Immature natural killer cell (primary cell): Measurements from ENCODE around the gene TGFBRAP1. TPM values are rescaled to one million over a fixed set of nuclear protein-coding genes. Genes with fewer than 3 reads are reported as not detected.
A peak's percentile ranks its signal among the peaks of the same experiment; 100 is the strongest.

ENCODE experiments used
- DNase-seq, 3 donors: peaks; one replicate each; pipeline ENCODE4 v3.0.0; 2022; ENCODE audit warnings: mixed read lengths in 1 of 3
- H3K27ac Mint-ChIP-seq, 6 donors: one replicate each; pipeline ENCODE4 v1.8.0; 2020; ENCODE audit warnings: mixed read lengths in 6 of 6, mild to moderate bottlenecking in 5 of 6, inconsistent platforms in 4 of 6, moderate library complexity in 3 of 6
- H3K27me3 Mint-ChIP-seq, 3 donors: one replicate each; pipeline ENCODE4 v1.8.0; 2020 to 2021; ENCODE audit warnings: low read depth in 3 of 3, mild to moderate bottlenecking in 3 of 3, mixed read lengths in 3 of 3, moderate library complexity in 3 of 3, inconsistent platforms in 1 of 3
- H3K36me3 Mint-ChIP-seq, 3 donors: one replicate each; pipeline ENCODE4 v1.8.0; 2020; ENCODE audit warnings: mixed read lengths in 3 of 3, inconsistent platforms in 2 of 3, mild to moderate bottlenecking in 2 of 3
- H3K4me1 Mint-ChIP-seq, 2 donors: one replicate each; pipeline ENCODE4 v1.8.0; 2020; ENCODE audit warnings: inconsistent platforms in 2 of 2, mild to moderate bottlenecking in 2 of 2, mixed read lengths in 2 of 2, moderate library complexity in 1 of 2
- H3K4me3 Mint-ChIP-seq, 5 donors: one replicate each; pipeline ENCODE4 v1.8.0; 2020; ENCODE audit warnings: mild to moderate bottlenecking in 5 of 5, mixed read lengths in 5 of 5, inconsistent platforms in 3 of 5, moderate library complexity in 3 of 5
- H3K9me3 Mint-ChIP-seq, 6 donors: one replicate each; pipeline ENCODE4 v1.8.0; 2020; ENCODE audit warnings: mild to moderate bottlenecking in 6 of 6, mixed read lengths in 6 of 6, inconsistent platforms in 4 of 6, moderate library complexity in 3 of 6
- polyA plus RNA-seq, 3 donors: library from polyadenylated mRNA; unstranded; fragments of 300-500 nt; fragmentation: Illumina TruSeq; gene quantifications; one replicate each; pipeline ENCODE4 v1.2.3, GENCODE V29; 2021

The TGFBRAP1 gene
- polyA plus RNA-seq, 3 donors from 2014 or later: 10.7 to 29.8 (median 15.7) TPM

DNA sequence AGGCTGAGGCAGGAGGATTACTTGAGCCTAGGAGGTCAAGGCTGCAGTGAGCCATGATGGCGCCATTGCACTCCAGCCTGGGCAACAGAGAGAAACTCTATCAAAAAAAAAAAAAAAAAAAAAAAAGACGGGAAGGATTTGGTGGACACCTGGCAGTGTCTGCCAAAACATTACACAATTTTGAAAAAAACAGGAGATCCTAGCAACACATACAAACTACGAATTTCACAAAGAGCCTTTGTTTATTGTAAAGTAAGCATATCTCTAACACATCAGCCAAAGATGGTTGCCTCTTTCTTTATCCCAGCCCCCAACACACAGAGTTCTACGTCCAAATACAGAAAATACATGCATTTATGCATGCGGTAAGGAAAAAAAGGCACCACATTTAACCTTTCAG, 80.4 kb downstream of the TGFBRAP1 start:
- no peak overlapping the region for H3K4me3 Mint-ChIP-seq
- H3K36me3 Mint-ChIP-seq: no peaks in the 10 kb centered on the region
- DNase-seq: no peak
- no peaks in the 10 kb centered on the region for H3K27me3 Mint-ChIP-seq
- H3K4me1 Mint-ChIP-seq: no peaks in the 10 kb centered on the region
- no peaks in the 10 kb centered on the region for H3K9me3 Mint-ChIP-seq
- no peak overlapping the region for H3K27ac Mint-ChIP-seq

DNA sequence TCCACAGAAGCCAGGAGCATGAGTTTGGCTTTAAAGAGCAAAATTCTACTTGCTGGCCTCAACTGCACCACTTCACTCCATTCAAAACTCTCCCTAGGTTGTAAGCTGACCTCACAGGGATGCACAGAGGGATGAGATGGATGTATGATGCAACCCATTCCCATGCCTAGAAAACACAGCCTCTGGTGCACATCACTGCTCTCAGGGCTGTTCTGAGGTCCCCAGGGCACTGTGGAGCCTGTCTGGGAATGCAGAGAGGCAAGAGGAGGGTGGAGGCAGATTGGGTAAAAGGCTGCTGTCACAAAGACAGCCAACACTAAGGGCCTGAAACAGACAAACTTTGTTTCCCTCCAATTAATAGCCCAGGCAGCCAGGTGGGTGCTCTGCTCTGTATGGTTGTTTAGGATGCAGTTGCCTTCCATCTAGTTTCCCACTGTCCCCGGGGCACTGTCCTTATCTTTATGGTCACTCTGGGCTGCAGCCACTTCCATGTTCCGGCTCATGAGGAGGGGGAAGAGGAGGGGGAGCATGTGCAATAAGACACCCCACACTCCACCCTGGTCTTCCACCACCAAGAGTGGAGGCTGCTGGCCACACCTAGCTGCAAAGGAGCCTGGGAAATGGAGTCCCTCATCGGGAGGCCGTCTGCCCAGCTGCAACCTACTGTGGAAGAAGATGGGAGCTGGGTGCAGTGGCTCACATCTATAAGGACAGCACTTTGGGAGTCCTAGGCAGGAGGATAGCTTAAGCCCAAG, 81.0 kb downstream of the TGFBRAP1 start:
- H3K4me1 Mint-ChIP-seq: no peaks in the 10 kb centered on the region
- H3K9me3 Mint-ChIP-seq: no peaks in the 10 kb centered on the region
- H3K36me3 Mint-ChIP-seq: no peaks in the 10 kb centered on the region
- H3K4me3 Mint-ChIP-seq: no peak overlapping the region
- no peak for DNase-seq
- H3K27me3 Mint-ChIP-seq: no peaks in the 10 kb centered on the region
- no peak overlapping the region for H3K27ac Mint-ChIP-seq

DNA sequence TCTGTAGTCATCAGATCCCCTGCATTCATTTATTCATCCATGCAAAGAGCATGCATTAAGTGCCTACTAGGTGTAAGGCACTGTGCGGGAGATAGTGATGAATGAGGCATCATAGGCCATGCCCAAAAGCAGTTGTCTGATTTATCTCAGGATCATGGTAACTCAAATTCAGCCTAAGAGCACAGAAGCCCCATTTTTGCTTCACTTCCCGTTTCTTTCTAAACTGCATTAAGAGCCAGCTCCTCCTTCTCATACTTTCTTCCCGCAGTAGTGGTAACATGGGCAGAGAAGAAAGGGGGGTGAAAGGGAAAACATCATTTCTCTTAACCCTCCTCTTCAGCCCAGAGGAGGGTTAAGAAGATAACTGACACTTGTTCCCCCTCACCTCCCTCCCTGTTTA, 85.1 kb downstream of the TGFBRAP1 start:
- peak overlapping the region in 1 of 6 donors; percentile 7 for H3K27ac Mint-ChIP-seq
- H3K27me3 Mint-ChIP-seq: no peaks in the 10 kb centered on the region
- H3K9me3 Mint-ChIP-seq: no peaks in the 10 kb centered on the region
- H3K4me3 Mint-ChIP-seq: no peak overlapping the region
- no peak for DNase-seq
- no peaks in the 10 kb centered on the region for H3K4me1 Mint-ChIP-seq
- no peaks in the 10 kb centered on the region for H3K36me3 Mint-ChIP-seq

DNA sequence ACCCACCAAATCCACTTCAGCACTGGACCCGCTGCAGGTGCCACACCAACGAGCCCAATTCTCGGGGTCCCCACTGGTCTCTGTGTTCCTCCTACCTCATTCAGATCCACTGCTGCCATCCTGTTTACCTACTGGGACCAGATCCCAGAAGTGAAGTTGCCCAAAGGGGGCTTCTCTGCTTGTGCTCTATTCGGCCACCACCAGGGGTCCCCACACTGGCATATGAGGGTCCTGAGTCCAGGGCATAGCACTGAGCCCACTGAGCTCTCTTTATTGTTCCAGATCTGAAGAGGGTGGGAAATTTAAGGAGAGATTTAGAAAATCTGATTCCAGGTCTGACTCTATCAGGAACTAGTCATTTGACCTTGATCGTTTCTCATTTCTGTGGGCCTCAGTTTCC, 85.6 kb downstream of the TGFBRAP1 start:
- Mint-ChIP-seq H3K27me3 (no peaks in the 10 kb centered on the region), H3K4me1 (no peaks in the 10 kb centered on the region), H3K27ac (no peak overlapping the region), H3K9me3 (no peaks in the 10 kb centered on the region), H3K4me3 (no peak overlapping the region), H3K36me3 (no peaks in the 10 kb centered on the region)
- DNase-seq: no peak

DNA sequence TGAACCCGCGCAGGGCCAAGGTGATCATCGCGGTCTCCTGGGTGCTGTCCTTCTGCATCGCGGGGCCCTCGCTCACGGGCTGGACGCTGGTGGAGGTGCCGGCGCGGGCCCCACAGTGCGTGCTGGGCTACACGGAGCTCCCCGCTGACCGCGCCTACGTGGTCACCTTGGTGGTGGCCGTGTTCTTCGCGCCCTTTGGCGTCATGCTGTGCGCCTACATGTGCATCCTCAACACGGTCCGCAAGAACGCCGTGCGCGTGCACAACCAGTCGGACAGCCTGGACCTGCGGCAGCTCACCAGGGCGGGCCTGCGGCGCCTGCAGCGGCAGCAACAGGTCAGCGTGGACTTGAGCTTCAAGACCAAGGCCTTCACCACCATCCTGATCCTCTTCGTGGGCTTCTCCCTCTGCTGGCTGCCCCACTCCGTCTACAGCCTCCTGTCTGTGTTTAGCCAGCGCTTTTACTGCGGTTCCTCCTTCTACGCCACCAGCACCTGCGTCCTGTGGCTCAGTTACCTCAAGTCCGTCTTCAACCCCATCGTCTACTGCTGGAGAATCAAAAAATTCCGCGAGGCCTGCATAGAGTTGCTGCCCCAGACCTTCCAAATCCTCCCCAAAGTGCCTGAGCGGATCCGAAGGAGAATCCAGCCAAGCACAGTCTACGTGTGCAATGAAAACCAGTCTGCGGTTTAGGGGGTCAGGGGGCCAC, 87.1 kb downstream of the TGFBRAP1 start:
- no peaks in the 10 kb centered on the region for H3K4me1 Mint-ChIP-seq
- no peaks in the 10 kb centered on the region for H3K27me3 Mint-ChIP-seq
- no peak overlapping the region for H3K4me3 Mint-ChIP-seq
- no peak overlapping the region for H3K27ac Mint-ChIP-seq
- H3K36me3 Mint-ChIP-seq: no peaks in the 10 kb centered on the region
- DNase-seq: no peak
- H3K9me3 Mint-ChIP-seq: no peaks in the 10 kb centered on the region

DNA sequence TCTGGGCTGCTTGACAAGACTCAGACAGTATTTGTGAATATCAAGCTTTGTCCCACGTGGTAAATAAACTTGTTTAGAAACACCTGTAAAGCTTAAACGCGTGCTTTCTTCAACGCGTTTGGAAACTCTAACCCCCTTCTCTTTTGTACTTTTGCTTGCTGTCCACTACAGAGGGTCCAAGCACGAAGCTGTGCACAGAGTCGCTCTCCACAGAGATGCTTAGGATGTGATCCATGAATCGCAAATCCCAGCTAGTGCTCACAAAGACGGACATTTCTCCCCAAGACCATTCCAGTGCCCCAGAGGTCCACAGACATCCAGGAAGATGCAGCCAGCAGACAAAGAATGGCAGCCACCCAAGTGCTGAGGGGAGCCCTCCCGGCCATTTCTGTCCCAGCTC, 88.1 kb downstream of the TGFBRAP1 start, which contains the start of gene GPR45:
GPR45 (plus strand) TSS at position 301 of the 400 bp plus-strand sequence. CDS start 116 bp downstream, outside the sequence.
- H3K4me3 Mint-ChIP-seq: no peak within 1 kb of the TSS

DNA sequence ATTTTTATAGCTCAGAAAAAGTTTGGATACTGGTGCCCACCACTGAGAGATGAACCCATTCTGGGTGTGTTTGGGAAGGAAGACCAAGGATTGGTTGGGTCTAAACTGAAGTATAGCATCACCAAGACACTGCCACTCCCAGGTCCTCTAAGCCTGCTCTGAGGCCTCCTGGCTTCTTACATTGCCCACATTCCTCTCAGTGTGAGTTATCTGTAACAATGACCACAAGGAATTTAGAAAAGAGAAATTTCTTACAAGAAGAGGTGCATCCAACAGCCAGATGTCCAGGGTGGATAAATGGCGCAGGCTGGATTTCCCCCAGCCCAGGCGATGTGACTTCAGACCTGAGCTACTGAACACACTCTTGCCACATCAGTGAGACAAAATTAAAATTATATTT, 89.6 kb downstream of the TGFBRAP1 start:
- peaks cover 3 to 5% of the 10 kb centered on the region in 2 donors for H3K4me1 Mint-ChIP-seq
- DNase-seq: no peak
- no peak overlapping the region for H3K4me3 Mint-ChIP-seq
- H3K27ac Mint-ChIP-seq: no peak overlapping the region
- H3K36me3 Mint-ChIP-seq: no peaks in the 10 kb centered on the region
- peaks cover 0 to 4% (median 1%) of the 10 kb centered on the region in 3 donors for H3K27me3 Mint-ChIP-seq
- H3K9me3 Mint-ChIP-seq: no peaks in the 10 kb centered on the region

More for the DNA sequence above, 88.1 kb downstream of the TGFBRAP1 start, which contains the start of gene GPR45:
- H3K27me3 Mint-ChIP-seq: peaks cover 0 to 4% (median 0%) of the 10 kb centered on the region in 3 donors
- no peaks in the 10 kb centered on the region for H3K36me3 Mint-ChIP-seq
- H3K27ac Mint-ChIP-seq: no peak within 1 kb of the TSS
- no peak for DNase-seq
- peaks cover 3 to 4% of the 10 kb centered on the region in 2 donors for H3K4me1 Mint-ChIP-seq
- H3K9me3 Mint-ChIP-seq: no peaks in the 10 kb centered on the region

DNA sequence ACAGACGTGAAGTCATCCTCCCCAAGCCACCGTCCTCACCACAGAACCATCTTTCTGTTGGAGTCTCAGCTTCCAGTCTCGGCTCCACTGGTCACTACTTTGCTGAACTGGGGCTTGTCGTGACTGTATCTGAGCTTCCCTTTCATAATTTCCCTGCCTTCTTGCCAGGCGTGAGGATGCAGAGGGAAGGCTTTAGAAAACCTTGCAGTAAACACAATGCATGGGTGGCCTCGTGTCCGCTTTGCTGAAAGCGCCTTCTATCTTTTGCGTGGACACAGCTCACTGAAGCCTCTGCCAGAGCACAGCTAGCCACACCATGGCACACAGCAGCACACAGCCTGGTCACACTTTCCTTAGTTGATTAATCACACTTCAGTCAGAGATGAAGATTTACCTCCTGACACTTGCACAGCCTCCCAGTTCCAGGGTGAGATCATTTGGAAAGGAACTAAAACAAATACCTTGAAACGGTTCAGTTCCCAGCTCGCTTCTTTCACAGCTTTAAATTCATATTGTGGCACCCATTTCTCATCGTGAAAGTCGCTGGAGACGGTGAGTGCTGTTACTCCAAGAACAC, 90.8 kb downstream of the TGFBRAP1 start:
- no peaks in the 10 kb centered on the region for H3K9me3 Mint-ChIP-seq
- no peaks in the 10 kb centered on the region for H3K36me3 Mint-ChIP-seq
- H3K4me1 Mint-ChIP-seq: peaks cover 3 to 5% of the 10 kb centered on the region in 2 donors
- no peak for DNase-seq
- no peak overlapping the region for H3K4me3 Mint-ChIP-seq
- H3K27ac Mint-ChIP-seq: no peak overlapping the region
- peaks cover 0 to 4% (median 1%) of the 10 kb centered on the region in 3 donors for H3K27me3 Mint-ChIP-seq

DNA sequence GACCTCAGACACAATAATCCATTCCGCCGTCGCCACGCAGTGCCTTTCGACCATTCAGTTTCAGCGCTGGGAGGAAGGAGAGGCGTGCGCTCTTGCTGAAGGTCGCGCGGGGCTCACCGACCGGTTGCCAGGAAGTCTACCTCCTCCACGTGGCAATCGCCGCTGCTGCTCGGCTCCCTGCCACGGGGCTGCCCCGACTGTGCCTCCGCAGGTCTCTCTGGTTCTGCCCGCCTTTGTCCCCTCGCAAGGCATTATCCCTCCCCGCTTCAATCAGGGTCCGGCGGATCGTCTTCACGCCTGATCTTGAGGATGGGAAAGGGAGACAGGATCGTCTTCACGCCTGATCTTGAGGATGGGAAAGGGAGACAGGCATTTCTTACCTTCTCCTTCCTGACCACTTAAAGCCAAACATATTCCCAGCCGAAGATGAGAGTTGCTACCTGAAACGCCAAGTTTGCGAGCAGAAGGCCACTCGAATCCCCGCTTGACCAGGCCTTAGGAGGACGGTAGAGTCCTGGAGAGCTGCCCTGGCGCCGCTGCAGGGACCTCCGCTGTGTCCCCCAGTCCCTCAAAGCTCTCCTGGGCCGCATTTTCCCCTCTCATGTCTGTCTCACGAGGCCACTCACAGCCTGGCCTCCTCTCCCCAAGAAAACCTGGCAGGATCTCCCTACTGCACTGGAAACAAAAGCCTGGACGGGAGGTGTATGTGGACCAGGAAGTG, 92.3 kb downstream of the TGFBRAP1 start:
- no peak for DNase-seq
- peak overlapping the region in 1 of 5 donors; percentile 51 for H3K4me3 Mint-ChIP-seq
- no peak overlapping the region for H3K27ac Mint-ChIP-seq
- peaks cover 3 to 5% of the 10 kb centered on the region in 2 donors for H3K4me1 Mint-ChIP-seq
- H3K9me3 Mint-ChIP-seq: no peaks in the 10 kb centered on the region
- H3K27me3 Mint-ChIP-seq: peaks cover 0 to 4% (median 1%) of the 10 kb centered on the region in 3 donors
- H3K36me3 Mint-ChIP-seq: no peaks in the 10 kb centered on the region

DNA sequence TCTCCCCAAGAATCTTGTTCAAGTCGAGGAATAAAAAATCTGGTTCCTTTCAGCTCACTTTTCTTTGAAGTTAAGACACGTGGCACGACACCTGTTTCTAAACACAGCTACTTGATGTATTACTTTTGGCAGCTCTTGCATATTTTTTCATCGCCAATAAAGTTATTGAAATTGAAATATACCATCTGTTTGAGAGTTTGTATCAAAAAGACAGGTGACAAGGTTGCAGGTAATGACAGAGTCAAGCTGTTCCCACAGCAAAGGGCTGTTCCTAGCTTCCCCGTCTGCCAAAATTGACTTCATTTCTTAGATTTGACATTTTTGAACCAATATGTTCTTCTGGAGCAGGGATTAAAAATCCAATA, 93.5 kb downstream of the TGFBRAP1 start:
- DNase-seq: no peak
- no peak overlapping the region for H3K27ac Mint-ChIP-seq
- no peaks in the 10 kb centered on the region for H3K9me3 Mint-ChIP-seq
- peaks cover 3 to 5% of the 10 kb centered on the region in 2 donors for H3K4me1 Mint-ChIP-seq
- no peak overlapping the region for H3K4me3 Mint-ChIP-seq
- H3K36me3 Mint-ChIP-seq: no peaks in the 10 kb centered on the region
- peaks cover 0 to 4% (median 1%) of the 10 kb centered on the region in 3 donors for H3K27me3 Mint-ChIP-seq

DNA sequence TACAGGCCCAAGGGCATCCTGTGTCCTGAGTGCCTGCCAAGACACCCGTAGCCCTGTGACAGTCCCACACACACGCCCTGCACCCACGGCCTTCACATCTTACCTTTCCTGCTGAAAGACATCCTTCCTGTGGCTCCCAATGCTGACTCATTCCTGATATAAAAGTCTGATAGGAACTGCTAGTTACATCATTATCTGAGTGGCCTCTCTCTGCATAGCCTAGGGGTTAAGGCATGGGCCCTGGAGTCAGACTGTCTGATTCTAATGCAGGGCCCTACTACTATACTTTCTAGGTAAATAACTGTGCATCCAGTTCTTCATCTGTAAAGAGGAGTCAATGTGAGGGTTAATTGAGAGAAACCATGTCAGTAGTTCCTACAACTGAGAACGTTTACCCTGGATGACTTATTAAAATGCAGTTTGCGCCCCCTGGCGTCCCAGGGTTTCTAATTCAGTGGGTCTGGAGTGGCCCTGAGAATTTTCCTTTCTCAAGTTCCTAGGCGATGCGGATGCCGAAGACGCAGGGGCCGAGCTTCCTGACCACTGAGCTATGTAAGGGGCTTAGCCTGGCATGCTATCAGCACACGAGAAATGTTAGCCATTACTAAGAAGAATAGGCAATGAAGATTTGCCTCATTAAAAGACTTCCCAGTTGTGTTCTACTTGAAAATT, 94.0 kb downstream of the TGFBRAP1 start:
- peaks cover 3 to 5% of the 10 kb centered on the region in 2 donors for H3K4me1 Mint-ChIP-seq
- H3K9me3 Mint-ChIP-seq: no peaks in the 10 kb centered on the region
- no peak overlapping the region for H3K27ac Mint-ChIP-seq
- no peak overlapping the region for H3K4me3 Mint-ChIP-seq
- peaks cover 0 to 4% (median 1%) of the 10 kb centered on the region in 3 donors for H3K27me3 Mint-ChIP-seq
- DNase-seq: peak; percentile 24 to 54 (median 31)
- H3K36me3 Mint-ChIP-seq: no peaks in the 10 kb centered on the region

DNA sequence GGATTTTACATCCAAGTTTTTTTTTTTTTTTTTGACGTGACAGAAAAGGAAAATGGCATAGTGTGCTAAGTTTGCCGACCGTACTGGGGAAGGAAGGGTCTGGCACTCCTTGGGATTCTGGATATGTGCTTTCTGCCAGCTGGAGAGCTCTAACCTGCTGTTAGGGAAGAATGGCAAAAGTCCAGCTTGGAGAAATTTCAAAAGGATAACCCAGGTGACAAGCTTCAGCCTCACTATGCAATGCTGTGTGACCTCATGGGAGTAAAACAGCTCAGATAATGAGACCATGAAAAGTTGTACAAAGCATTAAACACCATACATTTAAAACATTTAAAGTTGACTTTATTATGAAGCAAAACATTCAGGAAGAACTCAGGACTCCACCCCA, 98.3 kb downstream of the TGFBRAP1 start:
- no peaks in the 10 kb centered on the region for H3K36me3 Mint-ChIP-seq
- no peak for DNase-seq
- H3K27ac Mint-ChIP-seq: no peak overlapping the region
- no peak overlapping the region for H3K4me3 Mint-ChIP-seq
- peaks cover 0 to 2% (median under 1%) of the 10 kb centered on the region in 3 donors for H3K27me3 Mint-ChIP-seq
- H3K9me3 Mint-ChIP-seq: no peaks in the 10 kb centered on the region
- H3K4me1 Mint-ChIP-seq: no peaks in the 10 kb centered on the region

DNA sequence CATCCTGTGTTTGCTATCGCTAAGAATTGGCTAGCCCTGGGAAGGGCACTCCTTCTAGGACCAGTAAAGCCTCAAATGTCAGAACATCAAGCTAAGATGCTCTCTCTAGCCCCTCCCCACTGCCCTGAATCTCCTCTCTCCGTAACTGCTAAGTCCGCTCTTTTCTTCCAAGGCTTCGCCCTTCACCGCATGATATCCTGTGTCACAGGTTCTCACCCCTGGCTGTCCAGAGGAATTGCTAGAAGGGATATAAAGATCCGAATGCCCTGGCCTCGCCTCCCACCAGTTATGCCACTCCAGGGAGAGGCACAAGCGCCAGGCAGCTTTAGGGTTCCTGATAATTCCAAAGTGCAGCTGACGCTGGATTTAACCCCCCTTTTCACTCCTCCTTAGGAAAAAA, 105.1 kb downstream of the TGFBRAP1 start:
- Mint-ChIP-seq H3K27ac (no peak overlapping the region), H3K36me3 (no peaks in the 10 kb centered on the region)

More for the DNA sequence above, 105.1 kb downstream of the TGFBRAP1 start:
- Mint-ChIP-seq H3K9me3 (no peaks in the 10 kb centered on the region), H3K27me3 (peaks cover 0 to 11% (median 5%) of the 10 kb centered on the region in 3 donors), H3K4me3 (no peak overlapping the region), H3K4me1 (no peaks in the 10 kb centered on the region)
- no peak for DNase-seq
